ENCODE data around the gene NMNAT2.

- TF ChIP-seq CTCF (IDR thresholded peaks at IDR 0.05): no peak
- TF ChIP-seq POLR2A (IDR thresholded peaks at IDR 0.05): no peak
Observed at GRCh38 chr1:183403498-183403897, 14.7 kb downstream of the NMNAT2 start.
